Measurements from ENCODE around the gene MARCO. TPM values are rescaled to one million over a fixed set of nuclear protein-coding genes. Genes with fewer than 3 reads are reported as not detected.

MARCO gene
- total and polyA plus RNA-seq, 2 of the 8 experiments (the other 6 are each of a cell fraction or from before 2014, with no cell fraction given) = not detected

- TF ChIP-seq, protein P1, sequence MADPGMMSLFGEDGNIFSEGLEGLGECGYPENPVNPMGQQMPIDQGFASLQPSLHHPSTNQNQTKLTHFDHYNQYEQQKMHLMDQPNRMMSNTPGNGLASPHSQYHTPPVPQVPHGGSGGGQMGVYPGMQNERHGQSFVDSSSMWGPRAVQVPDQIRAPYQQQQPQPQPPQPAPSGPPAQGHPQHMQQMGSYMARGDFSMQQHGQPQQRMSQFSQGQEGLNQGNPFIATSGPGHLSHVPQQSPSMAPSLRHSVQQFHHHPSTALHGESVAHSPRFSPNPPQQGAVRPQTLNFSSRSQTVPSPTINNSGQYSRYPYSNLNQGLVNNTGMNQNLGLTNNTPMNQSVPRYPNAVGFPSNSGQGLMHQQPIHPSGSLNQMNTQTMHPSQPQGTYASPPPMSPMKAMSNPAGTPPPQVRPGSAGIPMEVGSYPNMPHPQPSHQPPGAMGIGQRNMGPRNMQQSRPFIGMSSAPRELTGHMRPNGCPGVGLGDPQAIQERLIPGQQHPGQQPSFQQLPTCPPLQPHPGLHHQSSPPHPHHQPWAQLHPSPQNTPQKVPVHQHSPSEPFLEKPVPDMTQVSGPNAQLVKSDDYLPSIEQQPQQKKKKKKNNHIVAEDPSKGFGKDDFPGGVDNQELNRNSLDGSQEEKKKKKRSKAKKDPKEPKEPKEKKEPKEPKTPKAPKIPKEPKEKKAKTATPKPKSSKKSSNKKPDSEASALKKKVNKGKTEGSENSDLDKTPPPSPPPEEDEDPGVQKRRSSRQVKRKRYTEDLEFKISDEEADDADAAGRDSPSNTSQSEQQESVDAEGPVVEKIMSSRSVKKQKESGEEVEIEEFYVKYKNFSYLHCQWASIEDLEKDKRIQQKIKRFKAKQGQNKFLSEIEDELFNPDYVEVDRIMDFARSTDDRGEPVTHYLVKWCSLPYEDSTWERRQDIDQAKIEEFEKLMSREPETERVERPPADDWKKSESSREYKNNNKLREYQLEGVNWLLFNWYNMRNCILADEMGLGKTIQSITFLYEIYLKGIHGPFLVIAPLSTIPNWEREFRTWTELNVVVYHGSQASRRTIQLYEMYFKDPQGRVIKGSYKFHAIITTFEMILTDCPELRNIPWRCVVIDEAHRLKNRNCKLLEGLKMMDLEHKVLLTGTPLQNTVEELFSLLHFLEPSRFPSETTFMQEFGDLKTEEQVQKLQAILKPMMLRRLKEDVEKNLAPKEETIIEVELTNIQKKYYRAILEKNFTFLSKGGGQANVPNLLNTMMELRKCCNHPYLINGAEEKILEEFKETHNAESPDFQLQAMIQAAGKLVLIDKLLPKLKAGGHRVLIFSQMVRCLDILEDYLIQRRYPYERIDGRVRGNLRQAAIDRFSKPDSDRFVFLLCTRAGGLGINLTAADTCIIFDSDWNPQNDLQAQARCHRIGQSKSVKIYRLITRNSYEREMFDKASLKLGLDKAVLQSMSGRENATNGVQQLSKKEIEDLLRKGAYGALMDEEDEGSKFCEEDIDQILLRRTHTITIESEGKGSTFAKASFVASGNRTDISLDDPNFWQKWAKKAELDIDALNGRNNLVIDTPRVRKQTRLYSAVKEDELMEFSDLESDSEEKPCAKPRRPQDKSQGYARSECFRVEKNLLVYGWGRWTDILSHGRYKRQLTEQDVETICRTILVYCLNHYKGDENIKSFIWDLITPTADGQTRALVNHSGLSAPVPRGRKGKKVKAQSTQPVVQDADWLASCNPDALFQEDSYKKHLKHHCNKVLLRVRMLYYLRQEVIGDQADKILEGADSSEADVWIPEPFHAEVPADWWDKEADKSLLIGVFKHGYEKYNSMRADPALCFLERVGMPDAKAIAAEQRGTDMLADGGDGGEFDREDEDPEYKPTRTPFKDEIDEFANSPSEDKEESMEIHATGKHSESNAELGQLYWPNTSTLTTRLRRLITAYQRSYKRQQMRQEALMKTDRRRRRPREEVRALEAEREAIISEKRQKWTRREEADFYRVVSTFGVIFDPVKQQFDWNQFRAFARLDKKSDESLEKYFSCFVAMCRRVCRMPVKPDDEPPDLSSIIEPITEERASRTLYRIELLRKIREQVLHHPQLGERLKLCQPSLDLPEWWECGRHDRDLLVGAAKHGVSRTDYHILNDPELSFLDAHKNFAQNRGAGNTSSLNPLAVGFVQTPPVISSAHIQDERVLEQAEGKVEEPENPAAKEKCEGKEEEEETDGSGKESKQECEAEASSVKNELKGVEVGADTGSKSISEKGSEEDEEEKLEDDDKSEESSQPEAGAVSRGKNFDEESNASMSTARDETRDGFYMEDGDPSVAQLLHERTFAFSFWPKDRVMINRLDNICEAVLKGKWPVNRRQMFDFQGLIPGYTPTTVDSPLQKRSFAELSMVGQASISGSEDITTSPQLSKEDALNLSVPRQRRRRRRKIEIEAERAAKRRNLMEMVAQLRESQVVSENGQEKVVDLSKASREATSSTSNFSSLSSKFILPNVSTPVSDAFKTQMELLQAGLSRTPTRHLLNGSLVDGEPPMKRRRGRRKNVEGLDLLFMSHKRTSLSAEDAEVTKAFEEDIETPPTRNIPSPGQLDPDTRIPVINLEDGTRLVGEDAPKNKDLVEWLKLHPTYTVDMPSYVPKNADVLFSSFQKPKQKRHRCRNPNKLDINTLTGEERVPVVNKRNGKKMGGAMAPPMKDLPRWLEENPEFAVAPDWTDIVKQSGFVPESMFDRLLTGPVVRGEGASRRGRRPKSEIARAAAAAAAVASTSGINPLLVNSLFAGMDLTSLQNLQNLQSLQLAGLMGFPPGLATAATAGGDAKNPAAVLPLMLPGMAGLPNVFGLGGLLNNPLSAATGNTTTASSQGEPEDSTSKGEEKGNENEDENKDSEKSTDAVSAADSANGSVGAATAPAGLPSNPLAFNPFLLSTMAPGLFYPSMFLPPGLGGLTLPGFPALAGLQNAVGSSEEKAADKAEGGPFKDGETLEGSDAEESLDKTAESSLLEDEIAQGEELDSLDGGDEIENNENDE (IDR thresholded peaks at IDR 0.05; ENCODE audit: insufficient replicate concordance, low read length) = no peak
- TF ChIP-seq CHD1 (IDR thresholded peaks at IDR 0.05; ENCODE audit: low read depth, low read length) (no peak), KDM5A (IDR thresholded peaks at IDR 0.05; ENCODE audit: low read length) (no peak), SP1 (IDR thresholded peaks at IDR 0.05; ENCODE audit: low read depth, low read length) (no peak), GTF2F1 (IDR thresholded peaks at IDR 0.05; ENCODE audit: borderline replicate concordance, low read depth, low read length) (no peak)
These were observed 4.2 kb upstream of the MARCO start (continued) for GRCh38 chr2:118937817-118938216.

All from H1 (cell line).